ENCODE measurements around the gene NOS1.

GRCh38 chr12:117241697-117242096 lies 119.7 kb downstream of the NOS1 start:
- TF ChIP-seq CTCF (IDR thresholded peaks at IDR 0.05) = no peak
- TF ChIP-seq POLR2A (IDR thresholded peaks at IDR 0.05) = no peak
